OCI-LY7 (cell line): ENCODE results near the gene CENPV.
A peak's percentile ranks its signal among the peaks of the same experiment; 100 is the strongest.

Experiments
- CTCF ChIP-seq: fragments of 200-600 bp; sonication (generic); conservative IDR thresholded peaks from 2 replicates; pipeline ENCODE4 v1.5.1; 2014; ENCODE audit warnings: mild to moderate bottlenecking, antibody characterized with exemption, low read length, moderate library complexity, mixed read lengths
- EZH2phosphoT487 ChIP-seq: fragments of 200-600 bp; sonication (generic); IDR thresholded peaks from 2 replicates; pipeline ENCODE4 v1.6.1; 2018; ENCODE audit warnings: low read depth, borderline replicate concordance, mild to moderate bottlenecking, mixed run types, antibody characterized with exemption, low read length, moderate library complexity, mixed read lengths

- TF ChIP-seq CTCF (0 out of 2 replicates have a peak, but pooled peaks have one; percentile 28), EZH2phosphoT487 (no peak)
Observed at GRCh38 chr17:16353317-16354174, at the start of gene CENPV.
